Cortex of kidney (tissue), 1 donor: ENCODE measurements around the gene CD4.

Experiments used
- DNase-seq: peaks from one replicate; lab custom pipeline; 2025; lab: John Stamatoyannopoulos, UW

The CD4 gene

DNA sequence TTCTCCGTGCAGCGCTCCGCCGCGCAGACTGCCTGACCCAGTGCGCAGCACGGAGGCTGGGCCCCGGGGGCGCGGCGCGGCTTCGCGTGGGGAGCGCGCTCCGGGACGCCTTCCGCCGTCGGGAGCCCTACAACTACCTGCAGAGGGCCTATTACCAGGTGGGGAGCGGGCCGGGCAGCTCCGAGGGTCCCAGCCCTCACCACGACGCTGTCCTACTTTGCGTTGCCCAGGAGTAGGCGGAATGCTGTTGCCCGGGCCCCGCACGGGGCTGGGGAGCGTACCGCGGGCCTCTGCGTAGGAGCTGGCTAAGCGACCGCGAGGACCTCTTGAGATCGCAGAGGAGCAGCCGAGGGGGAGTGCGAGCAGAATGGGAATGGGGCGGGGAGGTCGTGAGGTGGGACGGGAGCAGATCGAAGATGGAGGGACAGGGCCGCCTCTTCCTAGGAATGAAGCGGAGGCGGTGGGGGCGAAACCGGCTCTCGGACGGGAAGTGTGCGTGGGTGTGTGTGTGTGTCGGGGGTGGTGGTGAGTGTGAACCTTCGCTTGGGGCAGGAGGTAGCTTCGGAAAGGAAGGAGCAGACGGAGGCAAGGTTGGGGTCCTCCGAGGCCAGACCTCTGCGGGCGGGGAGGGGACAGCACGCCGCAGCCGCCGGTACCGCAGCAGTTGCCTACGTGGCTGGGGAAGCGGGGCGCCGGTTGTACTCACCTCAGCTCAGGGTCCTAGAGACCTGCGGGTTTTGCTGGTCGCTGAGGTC, 39.6 kb downstream of the CD4 start:
- DNase-seq, result no peak

DNA sequence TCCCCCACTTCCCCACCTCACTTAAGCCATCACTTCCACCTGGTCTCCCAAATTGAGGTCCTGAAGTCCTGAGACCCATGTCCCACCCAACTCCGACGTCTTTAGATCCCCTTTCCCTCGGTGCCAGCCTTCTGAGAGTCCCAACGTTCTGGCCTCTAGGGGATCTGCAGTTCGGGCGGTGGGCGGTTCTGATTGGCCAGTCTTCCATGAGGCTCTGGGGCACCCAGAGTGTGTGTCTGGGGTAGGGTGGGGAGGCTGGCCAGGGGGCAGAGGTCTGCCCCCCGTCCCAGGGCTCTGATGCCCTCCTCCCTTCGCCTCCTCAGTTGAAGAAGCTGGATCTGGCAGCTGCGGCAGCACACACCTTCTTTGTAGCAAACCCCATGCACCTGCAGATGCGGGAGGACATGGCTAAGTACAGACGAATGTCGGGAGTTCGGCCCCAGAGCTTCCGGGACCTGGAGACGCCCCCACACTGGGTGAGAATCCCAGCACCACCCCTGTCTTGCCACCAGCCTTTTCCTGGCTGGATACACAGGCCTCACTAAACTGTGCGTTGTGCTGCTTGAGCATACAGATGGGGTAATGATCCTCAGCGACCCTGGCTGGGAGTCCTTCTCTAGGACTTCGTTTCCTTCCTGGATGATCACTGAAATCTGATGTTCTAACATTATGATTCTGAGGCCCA, 40.4 kb downstream of the CD4 start:
- no peak for DNase-seq

DNA sequence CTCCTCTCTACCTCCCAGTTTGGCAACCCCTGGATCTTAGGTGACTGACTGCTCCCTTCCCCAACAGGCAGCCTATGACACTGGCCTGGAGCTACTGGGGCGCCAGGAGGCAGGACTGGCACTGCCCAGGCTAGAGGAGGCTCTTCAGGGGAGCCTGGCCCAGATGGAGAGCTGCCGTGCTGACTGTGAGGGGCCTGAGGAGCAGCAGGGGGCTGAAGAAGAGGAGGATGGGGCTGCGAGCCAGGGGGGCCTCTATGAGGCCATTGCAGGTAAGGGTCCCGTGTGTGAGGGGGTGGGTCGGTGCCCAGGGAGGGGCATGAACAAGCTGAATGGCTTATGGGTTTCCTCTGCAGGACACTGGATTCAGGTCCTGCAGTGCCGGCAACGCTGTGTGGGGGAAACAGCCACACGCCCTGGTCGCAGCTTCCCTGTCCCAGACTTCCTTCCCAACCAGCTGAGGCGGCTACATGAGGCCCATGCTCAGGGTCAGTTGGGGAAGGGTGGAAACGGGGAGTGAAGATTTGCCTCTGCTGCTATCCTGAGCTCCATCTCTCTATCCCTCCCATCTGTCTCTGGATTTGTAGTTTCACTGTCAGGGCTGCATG, 41.1 kb downstream of the CD4 start:
- no peak for DNase-seq

DNA sequence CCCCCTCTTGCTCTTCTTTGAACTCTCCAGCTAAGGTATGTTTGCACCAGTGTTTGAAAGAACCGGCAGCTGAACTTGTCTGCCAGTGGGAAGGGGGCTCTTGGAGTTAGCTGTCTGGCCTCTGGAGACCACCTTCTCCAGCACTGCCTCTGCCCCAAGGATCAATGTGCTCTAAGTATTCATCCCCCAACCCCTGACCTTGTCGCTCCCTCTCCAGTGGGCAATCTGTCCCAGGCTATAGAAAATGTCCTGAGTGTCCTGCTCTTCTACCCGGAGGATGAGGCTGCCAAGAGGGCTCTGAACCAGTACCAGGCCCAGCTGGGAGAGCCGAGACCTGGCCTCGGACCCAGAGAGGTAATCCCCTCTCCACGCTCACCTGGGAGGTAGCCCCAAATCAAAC, 41.7 kb downstream of the CD4 start:
- DNase-seq, result no peak

DNA sequence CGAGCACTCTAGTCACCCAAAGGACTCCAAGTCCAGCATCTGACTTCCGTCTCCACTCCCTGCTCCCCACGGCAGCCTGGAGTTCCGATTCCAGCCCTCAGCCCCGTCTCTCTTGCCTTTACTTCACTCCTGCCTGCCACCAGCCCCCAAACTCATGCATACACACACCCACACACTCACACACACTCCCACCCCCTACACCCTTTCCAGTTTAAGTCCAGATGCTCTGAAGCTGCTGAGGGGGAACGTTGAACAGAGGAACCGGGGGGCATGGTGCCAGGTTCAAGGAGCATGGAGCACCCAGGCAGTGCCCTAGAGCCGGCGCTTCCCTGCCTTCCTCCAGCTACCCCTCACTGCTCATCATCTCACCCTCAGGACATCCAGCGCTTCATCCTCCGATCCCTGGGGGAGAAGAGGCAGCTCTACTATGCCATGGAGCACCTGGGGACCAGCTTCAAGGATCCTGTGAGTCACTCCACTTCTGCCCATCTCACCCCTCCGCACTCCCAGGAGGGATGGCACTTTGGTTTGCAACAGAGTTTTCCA, 42.2 kb downstream of the CD4 start:
- DNase-seq, result no peak

DNA sequence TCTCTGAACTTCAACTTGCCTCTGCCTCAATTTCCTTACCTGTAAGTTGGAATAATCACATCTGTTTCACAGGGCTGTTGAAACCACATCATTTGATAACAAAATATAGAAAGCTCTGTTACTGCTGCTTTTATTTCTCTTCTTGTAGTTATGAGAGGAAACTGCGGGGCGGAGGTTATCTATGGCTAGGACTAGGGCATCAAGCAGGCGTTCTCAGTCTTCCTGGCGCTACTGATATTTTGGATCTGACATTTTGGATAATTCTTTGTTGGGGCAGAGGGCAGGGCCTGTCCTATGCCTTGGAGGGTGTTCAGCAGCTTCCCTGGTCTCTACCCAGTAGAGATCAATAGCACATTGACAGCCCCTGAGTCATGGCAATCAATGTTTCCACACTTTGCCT, 42.8 kb downstream of the CD4 start:
- no peak for DNase-seq

DNA sequence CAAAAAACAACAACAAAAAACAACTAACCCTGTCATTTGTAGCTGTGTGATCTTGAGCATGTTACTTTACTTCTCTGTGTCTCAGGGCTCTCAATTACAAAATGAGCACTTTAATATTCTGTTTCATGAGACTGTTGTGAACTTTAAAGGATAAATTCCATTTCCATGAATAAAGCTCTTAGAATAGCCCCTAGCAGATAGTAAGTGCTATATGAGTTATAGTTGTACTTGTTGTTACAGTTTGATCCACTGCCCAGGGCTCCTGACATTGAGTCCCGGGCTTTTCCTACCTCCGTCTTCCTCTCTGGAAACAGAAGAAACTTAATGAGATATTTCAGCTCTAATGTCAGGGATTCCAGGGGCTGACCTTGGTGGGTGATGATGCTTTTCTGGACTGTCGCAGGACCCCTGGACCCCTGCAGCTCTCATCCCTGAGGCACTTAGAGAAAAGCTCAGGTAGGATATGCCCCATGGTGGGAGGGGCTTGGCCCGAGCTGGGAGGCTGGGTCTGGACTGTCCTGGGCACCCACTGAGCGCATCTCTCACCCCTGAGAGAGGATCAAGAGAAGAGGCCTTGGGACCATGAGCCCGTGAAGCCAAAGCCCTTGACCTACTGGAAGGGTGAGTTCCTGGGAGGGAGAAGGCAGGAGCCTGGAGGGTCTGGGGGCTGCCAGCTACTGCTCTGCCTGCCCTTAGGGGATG, 44.0 kb downstream of the CD4 start:
- DNase-seq, result no peak

DNA sequence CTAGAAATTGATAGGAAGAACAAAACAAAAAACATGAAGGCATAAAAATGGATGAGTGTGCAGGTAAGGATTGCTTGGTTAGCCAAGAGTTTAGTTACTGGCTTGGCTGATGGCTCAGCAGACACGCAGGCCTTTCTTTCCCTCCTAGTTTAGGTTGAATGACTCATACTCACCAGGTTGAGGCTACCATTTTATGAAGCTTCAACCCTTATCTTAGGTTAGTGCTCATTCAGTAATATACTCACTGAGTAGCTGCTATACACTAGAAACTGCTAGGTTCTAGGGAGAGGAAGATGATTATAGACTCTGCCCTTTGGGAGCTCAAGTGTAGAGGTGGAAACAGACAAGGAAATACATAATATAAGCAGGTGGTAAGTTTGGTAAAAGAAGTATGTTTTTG, 44.9 kb downstream of the CD4 start:
- DNase-seq, result no peak

DNA sequence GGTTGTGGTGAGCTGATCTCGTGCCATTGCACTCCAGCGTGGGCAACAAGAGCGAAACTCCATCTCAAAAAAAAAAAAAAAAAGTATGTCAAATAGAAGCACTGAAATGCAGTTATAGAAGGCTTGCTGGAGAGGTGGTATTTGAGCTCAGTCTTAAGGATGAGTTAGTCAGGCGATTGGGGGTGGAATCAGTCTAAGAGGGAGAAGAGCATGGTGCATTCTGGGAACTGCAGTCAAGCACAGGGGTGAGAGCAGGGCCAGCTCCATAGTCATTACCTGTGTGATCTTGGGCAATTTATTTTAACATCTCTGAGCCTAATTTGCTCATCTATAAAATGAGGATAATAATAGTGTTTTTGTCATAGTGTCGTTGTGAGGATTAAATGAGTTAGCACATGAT, 45.5 kb downstream of the CD4 start:
- no peak for DNase-seq

DNA sequence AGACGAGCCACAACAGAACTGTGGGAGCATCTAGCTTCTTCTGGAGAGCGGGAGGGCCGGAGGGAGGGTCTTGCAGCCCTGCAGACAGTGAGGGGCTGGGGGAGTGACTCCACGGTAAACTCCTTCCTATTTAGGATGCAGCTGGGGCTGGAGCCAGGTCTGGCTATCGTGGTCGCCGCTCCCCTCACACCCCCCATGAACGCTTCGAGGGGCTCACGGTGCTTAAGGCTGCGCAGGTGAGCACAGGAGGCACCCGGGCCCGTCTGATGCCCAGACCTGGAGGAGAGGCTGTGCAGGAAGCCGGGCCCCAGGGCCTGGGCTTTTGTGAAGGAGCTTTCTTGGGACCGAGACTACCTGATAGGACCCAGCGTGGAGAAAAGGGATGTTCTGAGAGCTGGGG, 47.5 kb downstream of the CD4 start:
- no peak for DNase-seq

DNA sequence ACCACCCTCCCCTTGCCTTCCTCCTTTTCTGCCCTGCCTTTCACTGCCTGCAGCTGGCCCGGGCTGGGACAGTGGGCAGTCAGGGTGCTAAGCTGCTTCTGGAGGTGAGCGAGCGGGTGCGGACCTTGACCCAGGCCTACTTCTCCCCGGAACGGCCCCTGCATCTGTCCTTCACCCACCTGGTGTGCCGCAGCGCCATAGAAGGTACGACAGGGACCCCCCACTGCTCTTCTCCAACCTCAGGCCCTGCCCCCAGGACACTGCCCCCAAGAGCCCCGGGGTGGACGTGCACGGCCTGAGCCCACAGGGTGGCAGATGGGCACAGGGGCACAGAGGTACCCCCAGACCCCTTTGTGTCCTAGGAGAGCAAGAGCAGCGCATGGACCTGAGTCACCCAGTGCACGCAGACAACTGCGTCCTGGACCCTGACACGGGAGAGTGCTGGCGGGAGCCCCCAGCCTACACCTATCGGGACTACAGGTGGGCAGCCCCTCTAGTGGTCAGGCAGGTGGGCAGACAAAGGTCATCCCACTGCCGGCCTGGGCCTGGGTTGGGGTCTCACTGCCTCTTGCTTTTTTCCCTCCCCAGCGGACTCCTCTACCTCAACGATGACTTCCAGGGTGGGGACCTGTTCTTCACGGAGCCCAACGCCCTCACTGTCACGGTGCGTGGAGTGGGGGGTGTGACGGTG, 48.2 kb downstream of the CD4 start:
- DNase-seq, result no peak

DNA sequence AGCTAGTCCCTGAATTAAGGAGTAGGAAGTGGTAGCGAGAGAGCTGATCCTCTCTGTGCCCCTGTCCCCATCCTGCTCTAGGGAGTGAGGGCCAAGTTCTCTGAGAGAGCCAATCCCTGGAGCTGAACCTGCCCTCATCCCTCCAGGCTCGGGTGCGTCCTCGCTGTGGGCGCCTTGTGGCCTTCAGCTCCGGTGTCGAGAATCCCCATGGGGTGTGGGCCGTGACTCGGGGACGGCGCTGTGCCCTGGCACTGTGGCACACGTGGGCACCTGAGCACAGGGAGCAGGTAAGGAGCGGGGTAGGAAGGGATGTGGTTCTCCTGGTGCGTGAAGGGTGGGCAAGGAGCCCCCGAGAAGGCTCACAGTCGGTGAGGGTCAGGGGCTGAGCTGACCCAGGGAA, 49.5 kb downstream of the CD4 start:
- DNase-seq, result no peak

DNA sequence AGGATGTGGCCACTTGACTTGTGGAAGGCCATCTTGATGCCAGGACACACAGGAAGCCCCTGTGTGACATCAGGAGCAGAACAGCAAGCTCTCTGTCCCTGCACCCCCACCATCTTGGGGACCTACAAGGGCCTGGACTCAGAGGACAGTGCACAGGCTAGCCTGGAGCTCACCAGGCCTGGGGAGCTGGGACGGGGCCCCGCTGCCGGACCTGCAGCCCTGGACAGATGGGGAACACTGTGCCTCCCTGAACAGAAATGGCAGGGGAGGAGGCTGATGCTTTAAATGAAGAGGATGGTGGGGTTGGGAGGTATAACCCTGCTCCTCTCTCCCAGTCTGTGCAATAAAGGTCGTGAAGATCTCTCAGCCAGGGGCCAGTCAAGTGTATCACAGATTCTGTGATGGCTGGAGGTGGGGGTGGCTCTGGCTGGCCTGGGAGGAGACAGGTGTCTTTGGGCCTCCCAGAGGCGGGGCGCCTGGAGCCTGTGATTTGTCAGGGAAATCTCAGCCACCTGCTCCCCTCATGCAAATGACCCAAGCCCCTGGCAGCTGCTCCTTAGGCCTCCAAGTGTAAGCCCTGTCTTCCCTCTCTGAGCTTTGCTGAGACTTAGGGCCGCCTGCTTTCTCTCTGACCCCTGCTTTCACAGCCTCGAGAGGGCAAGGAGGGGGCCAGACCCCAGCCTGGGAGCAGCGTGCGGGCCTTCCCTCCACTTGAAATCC, 50.3 kb downstream of the CD4 start:
- DNase-seq, result no peak

DNA sequence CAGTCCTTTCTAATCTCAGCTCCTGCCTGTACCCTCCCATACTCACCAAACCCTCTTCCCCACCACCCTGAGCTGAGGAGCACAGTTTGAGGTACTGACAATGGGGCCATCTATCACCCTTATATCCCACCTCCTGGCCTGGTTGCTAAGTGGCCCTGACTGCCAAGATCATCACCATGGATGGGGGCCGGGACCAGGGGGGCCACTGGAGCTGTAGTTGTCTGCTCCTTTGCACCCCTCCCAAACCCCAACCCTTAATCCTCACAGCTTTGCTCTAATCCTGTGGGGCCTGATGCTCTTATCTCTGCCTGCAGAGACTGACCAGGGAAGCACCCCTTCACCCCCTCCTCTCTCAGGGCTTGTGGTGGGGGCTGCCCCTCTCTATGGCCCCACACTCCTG, 51.0 kb downstream of the CD4 start:
- DNase-seq, result no peak

DNA sequence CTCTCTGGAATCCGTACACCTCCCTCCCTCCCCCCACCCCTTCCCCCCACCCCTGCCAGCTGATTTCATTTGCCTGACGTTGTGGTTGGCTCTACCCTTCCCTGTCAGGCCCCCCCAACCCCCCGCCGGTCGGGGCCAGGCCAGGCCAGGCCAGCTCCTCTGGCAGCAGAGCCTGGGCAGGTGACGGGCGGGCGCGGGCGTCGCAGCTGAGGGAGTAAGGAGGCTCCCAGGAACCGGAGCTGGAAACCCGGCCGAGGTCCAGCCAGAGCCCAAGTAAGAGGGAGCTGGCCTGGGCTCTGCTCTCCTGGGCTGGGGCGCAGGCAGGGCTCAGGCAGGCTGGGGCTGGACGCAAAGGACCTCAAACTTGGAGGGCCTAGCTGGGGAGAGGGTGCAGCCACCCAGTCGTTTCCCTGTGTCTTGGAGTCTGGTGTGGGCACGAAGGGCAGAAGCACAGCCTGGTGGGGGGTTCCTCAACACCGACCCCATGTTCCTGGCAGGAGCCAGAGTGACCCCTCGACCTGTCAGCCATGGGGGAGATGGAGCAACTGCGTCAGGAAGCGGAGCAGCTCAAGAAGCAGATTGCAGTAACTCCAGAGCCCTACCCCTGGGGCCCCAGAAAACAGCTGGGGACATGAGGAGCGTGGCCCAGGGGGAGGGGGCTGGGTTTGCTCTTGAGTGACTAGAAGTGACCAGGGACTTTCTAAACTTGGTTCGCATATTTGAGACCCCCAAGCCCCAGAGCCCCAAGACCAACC, 51.6 kb downstream of the CD4 start, which contains the start of gene GNB3:
Gene GNB3 (plus strand): TSS at position 165 of the 755 bp plus-strand sequence. CDS start 363 bp downstream, at position 528.
- DNase-seq, result no peak

DNA sequence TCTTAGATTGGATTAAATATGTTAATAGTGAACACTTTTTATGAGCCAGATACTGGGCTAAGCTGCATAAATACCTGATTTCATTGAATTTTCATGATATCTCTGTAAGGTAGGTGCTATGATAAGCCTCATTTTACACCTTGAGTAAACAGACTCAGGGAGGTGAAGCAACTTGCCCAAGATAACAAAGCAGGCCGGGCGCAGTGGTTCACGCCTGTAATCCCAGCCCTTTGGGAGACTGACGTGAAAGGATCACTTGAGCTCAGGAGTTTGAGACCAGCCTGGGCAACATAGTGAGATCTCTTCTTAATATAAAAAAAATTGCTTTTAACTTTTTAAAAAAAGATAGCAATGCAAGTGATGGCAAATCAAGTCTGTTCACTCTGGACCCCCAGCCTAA, 52.7 kb downstream of the CD4 start:
- no peak for DNase-seq

DNA sequence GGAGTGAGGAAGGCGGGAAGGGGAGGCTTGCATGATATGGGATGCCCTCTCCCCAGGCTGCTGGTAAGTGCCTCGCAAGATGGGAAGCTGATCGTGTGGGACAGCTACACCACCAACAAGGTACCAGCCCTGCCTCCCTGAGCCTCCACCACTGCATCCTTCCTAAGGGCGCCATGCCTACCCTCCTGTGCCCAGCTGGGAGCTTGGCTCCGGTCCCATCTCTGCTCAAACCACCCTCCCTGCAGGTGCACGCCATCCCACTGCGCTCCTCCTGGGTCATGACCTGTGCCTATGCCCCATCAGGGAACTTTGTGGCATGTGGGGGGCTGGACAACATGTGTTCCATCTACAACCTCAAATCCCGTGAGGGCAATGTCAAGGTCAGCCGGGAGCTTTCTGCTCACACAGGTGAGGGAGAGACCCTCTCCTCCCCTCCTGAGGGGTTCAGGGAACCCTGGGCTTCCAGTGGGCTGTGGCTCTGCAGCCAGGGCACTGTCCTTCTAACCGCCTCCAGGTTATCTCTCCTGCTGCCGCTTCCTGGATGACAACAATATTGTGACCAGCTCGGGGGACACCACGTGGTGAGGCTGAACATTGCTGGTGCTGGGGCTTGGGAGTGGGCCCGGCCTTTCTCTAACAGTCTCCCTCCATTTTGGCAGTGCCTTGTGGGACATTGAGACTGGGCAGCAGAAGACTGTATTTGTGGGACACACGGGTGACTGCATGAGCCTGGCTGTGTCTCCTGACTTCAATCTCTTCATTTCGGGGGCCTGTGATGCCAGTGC, 54.0 kb downstream of the CD4 start:
- DNase-seq, result no peak

DNA sequence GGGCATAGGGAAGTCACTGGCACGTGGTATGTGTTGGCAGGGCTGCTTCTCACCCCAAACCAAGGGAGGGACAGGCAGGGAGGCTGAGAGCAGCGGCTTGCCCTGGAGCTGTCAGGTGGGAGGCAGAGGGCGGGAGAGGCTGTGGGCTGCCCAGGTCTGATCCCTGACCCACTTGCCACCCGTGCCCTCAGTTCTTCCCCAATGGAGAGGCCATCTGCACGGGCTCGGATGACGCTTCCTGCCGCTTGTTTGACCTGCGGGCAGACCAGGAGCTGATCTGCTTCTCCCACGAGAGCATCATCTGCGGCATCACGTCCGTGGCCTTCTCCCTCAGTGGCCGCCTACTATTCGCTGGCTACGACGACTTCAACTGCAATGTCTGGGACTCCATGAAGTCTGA, 56.1 kb downstream of the CD4 start:
- DNase-seq, result no peak

DNA sequence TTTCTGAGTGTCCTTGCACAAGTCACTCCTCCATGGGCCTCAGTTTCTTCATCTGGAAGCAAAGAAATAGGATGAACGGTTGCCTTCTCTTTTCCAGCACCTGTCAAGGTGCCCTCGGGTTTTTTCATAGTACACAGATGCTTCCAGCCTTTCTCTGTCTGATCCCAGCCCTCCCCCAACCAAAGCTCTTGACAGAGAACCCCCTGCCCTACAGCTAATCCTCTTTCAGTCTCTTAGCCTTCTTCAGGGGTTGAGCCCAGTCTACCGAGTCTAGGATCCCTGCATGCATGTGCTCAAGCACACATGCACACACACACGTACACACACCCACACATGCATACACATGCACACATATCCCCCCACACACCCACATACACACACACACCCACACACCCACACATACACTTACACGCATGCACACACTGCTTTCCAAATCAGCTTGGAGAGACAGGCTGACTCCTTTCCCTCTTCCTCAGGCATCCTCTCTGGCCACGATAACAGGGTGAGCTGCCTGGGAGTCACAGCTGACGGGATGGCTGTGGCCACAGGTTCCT, 57.1 kb downstream of the CD4 start:
- DNase-seq, result no peak
